ENCODE measurements around the gene PCDHB14.

Gene PCDHB14

GRCh38 chr5:141260458-141261237, 37.5 kb downstream of the PCDHB14 start:
- H3K4me1 ChIP-seq (ENCODE audit: control insufficient read depth, insufficient read depth, low read length) = no peaks in the 10 kb centered on the region
- ChIA-PET CTCF (interaction anchor here (0.5 to 1.6 kb wide), 5 partner anchors 9 to 378 kb away, joined by 3 to 5 read pairs (median 3); partner anchors contain the start of genes PCDHB16 and PCDHGB1), POLR2A (no interaction called here)
- H3K4me3 ChIP-seq (ENCODE audit: low read depth, low read length) = no peak overlapping the region
- H3K36me3 ChIP-seq (ENCODE audit: control insufficient read depth in 2 of 2, insufficient read depth in 1 of 2, low read length in 2 of 2) = no peaks in the 10 kb centered on the region
- H3K9me3 ChIP-seq (ENCODE audit: control insufficient read depth, insufficient read depth, low read depth, low read length) = no peaks in the 10 kb centered on the region; the same call in 1 of the 2 replicates
- TF ChIP-seq TRIM28 (IDR thresholded peaks at IDR 0.05; ENCODE audit: borderline replicate concordance, low read length) (peak; percentile 96), KLF17 (tag by site-specific recombination; IDR thresholded peaks at IDR 0.05) (no peak), ZNF274 (IDR thresholded peaks at IDR 0.05; ENCODE audit: low read length) (peak; percentile 91), ZNF274 (tag by site-specific recombination; IDR thresholded peaks at IDR 0.05; ENCODE audit: borderline replicate concordance) (peak; percentile 94), SETDB1 (IDR thresholded peaks at IDR 0.05; ENCODE audit: insufficient read length, low read length) (peak; percentile 98)
- no peak overlapping the region for H3K27ac ChIP-seq (ENCODE audit: extremely low read depth, low read depth, low read length)

DNA sequence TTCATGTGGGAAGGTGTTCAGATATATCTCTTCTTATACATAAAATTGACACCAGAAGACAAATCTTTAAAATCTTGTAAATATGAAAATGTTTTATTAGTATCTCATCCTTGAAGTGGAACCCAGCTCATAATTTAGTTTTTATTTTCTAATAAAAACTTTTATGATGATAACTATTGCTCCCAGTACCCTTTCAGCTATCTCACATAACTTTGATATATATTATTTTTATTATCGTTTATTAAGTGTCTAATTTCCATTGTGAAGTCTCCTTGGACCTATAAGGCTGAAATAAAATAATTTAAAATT, 38.0 kb downstream of the PCDHB14 start:
- ChIA-PET POLR2A (no interaction called here), CTCF (interaction anchor here (0.5 to 1.6 kb wide), 4 partner anchors 9 to 378 kb away, joined by 3 to 4 read pairs (median 3); partner anchors contain the start of gene PCDHB16)
- no peak for TF ChIP-seq ZNF830 (tag by site-specific recombination; IDR thresholded peaks at IDR 0.05; ENCODE audit: low read depth)
- TF ChIP-seq SETDB1 (IDR thresholded peaks at IDR 0.05; ENCODE audit: insufficient read length, low read length) = peak; percentile 72
- no peaks in the 10 kb centered on the region for H3K4me1 ChIP-seq (ENCODE audit: control insufficient read depth, insufficient read depth, low read length)
- H3K27ac ChIP-seq (ENCODE audit: extremely low read depth, low read depth, low read length) = no peak overlapping the region
- no peaks in the 10 kb centered on the region; the same call in 1 of the 2 replicates for H3K9me3 ChIP-seq (ENCODE audit: control insufficient read depth, insufficient read depth, low read depth, low read length)
- H3K4me3 ChIP-seq (ENCODE audit: low read depth, low read length) = no peak overlapping the region
- no peaks in the 10 kb centered on the region for H3K36me3 ChIP-seq (ENCODE audit: control insufficient read depth in 2 of 2, insufficient read depth in 1 of 2, low read length in 2 of 2)

DNA sequence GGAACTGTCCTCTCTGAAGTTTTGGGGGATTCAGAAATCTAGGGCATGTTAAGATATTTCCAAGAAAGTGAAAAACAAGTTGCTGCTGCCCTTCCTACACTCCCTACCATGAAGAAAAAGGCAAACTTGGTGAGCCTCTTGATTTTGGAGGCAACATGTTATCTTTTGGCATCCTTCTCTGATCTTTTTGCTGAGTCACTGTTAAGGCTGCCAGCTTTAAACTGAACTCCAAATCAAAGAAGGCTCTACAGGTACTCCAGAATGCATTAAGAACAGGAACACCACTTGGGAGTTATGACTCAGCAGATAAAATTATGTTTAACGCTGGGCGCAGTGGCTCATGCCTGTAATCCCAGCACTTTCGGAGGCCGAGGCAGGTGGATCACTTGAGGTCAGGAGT, 46.1 kb downstream of the PCDHB14 start:
- no peaks in the 10 kb centered on the region for H3K4me1 ChIP-seq (ENCODE audit: control insufficient read depth, insufficient read depth, low read length)
- ChIA-PET CTCF (no interaction called here), POLR2A (no interaction called here)
- TF ChIP-seq, protein P1, sequence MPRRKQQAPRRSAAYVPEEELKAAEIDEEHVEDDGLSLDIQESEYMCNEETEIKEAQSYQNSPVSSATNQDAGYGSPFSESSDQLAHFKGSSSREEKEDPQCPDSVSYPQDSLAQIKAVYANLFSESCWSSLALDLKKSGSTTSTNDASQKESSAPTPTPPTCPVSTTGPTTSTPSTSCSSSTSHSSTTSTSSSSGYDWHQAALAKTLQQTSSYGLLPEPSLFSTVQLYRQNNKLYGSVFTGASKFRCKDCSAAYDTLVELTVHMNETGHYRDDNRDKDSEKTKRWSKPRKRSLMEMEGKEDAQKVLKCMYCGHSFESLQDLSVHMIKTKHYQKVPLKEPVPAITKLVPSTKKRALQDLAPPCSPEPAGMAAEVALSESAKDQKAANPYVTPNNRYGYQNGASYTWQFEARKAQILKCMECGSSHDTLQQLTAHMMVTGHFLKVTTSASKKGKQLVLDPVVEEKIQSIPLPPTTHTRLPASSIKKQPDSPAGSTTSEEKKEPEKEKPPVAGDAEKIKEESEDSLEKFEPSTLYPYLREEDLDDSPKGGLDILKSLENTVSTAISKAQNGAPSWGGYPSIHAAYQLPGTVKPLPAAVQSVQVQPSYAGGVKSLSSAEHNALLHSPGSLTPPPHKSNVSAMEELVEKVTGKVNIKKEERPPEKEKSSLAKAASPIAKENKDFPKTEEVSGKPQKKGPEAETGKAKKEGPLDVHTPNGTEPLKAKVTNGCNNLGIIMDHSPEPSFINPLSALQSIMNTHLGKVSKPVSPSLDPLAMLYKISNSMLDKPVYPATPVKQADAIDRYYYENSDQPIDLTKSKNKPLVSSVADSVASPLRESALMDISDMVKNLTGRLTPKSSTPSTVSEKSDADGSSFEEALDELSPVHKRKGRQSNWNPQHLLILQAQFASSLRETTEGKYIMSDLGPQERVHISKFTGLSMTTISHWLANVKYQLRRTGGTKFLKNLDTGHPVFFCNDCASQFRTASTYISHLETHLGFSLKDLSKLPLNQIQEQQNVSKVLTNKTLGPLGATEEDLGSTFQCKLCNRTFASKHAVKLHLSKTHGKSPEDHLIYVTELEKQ (tag by site-specific recombination; IDR thresholded peaks at IDR 0.05; ENCODE audit: borderline replicate concordance) = no peak
- no peak overlapping the region for H3K27ac ChIP-seq (ENCODE audit: extremely low read depth, low read depth, low read length)
- no peaks in the 10 kb centered on the region for H3K36me3 ChIP-seq (ENCODE audit: control insufficient read depth in 2 of 2, insufficient read depth in 1 of 2, low read length in 2 of 2)
- H3K4me3 ChIP-seq (ENCODE audit: low read depth, low read length) = no peak overlapping the region
- H3K9me3 ChIP-seq (ENCODE audit: control insufficient read depth, insufficient read depth, low read depth, low read length) = peaks cover 2% of the 10 kb centered on the region

DNA sequence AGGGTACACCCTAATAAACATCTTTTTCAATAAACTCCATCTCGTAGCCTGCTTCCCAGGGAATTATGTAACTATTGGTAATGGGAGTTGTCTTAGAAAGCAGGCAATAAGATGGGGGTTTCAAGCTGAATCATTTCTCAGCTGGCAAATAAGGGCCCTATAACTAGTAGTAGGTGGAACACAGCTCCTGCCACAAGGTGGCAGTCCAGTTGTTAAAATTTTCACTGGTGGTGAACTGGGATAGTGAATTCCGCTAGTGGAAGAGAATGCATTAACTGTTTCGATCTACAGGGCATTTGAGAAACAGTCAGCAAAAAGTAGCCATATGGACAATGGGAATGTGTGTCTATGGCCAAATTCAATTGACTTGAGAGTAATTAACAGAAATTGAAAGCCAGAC, 49.8 kb downstream of the PCDHB14 start:
- CTCF ChIA-PET = interaction anchor here (2.3 kb wide), 1 partner anchor 28 kb away, joined by 7 read pairs; the partner anchor contains the start of gene PCDHB15
- H3K4me1 ChIP-seq (ENCODE audit: control insufficient read depth, insufficient read depth, low read length) = no peaks in the 10 kb centered on the region
- no peak overlapping the region for H3K4me3 ChIP-seq (ENCODE audit: low read depth, low read length)
- peaks cover 2% of the 10 kb centered on the region; the same call in 1 of the 2 replicates for H3K9me3 ChIP-seq (ENCODE audit: control insufficient read depth, insufficient read depth, low read depth, low read length)
- H3K27ac ChIP-seq (ENCODE audit: extremely low read depth, low read depth, low read length) = no peak overlapping the region
- no peak for TF ChIP-seq ZNF571 (tag by site-specific recombination; IDR thresholded peaks at IDR 0.05)
- TF ChIP-seq ZNF654 (tag by site-specific recombination; IDR thresholded peaks at IDR 0.05; ENCODE audit: low read depth) = peak; percentile 21; the same call in 1 of the 2 replicates
- H3K36me3 ChIP-seq (ENCODE audit: control insufficient read depth in 2 of 2, insufficient read depth in 1 of 2, low read length in 2 of 2) = no peaks in the 10 kb centered on the region
- POLR2A ChIA-PET = no interaction called here

All from HEK293 (cell line).